ENCODE results near the gene ACTL10.

ACTL10 gene

GRCh38 chr20:33663161-33664084, 3.3 kb upstream of the ACTL10 start (continued):
- TF ChIP-seq ZNF639 (tag by site-specific recombination; IDR thresholded peaks at IDR 0.05) (no peak), ZNF202 (tag by site-specific recombination; IDR thresholded peaks at IDR 0.05; ENCODE audit: borderline replicate concordance) (no peak), MZF1 (tag by site-specific recombination; IDR thresholded peaks at IDR 0.05; ENCODE audit: borderline replicate concordance) (no peak), ZNF140 (tag by site-specific recombination; IDR thresholded peaks at IDR 0.05) (no peak), ZBTB7A (tag by site-specific recombination; IDR thresholded peaks at IDR 0.05; ENCODE audit: low read depth) (peak; percentile 73), RBAK (tag by site-specific recombination; IDR thresholded peaks at IDR 0.05) (no peak), ZNF132 (tag by site-specific recombination; IDR thresholded peaks at IDR 0.05; ENCODE audit: borderline replicate concordance) (no peak), ZNF37A (tag by site-specific recombination; IDR thresholded peaks at IDR 0.05) (no peak), ZNF311 (tag by site-specific recombination; IDR thresholded peaks at IDR 0.05; ENCODE audit: borderline replicate concordance) (no peak), HOXC10 (CRISPR knock-in tag; IDR thresholded peaks at IDR 0.05) (no peak), ZNF747 (tag by site-specific recombination; IDR thresholded peaks at IDR 0.05) (no peak), ZNF48 (tag by site-specific recombination; IDR thresholded peaks at IDR 0.05) (no peak), ZNF555 (tag by site-specific recombination; conservative IDR thresholded peaks at IDR 0.05) (no peak), ZNF362 (tag by site-specific recombination; IDR thresholded peaks at IDR 0.05) (no peak), YY1 (tag by site-specific recombination; IDR thresholded peaks at IDR 0.05) (0 out of 2 replicates have a peak, but pooled peaks have one; percentile 34), ZSCAN16 (tag by site-specific recombination; IDR thresholded peaks at IDR 0.05) (peak; percentile 21; the same call in 1 of the 2 replicates), ZNF530 (tag by site-specific recombination; IDR thresholded peaks at IDR 0.05; ENCODE audit: low read depth) (no peak), ZBTB1 (tag by site-specific recombination; IDR thresholded peaks at IDR 0.05) (0 out of 2 replicates have a peak, but pooled peaks have one; percentile 9), PATZ1 (tag by site-specific recombination; IDR thresholded peaks at IDR 0.05) (no peak), ZNF214 (tag by site-specific recombination; IDR thresholded peaks at IDR 0.05; ENCODE audit: borderline replicate concordance) (no peak), MYNN (tag by site-specific recombination; IDR thresholded peaks at IDR 0.05; ENCODE audit: borderline replicate concordance) (no peak), BCL6B (tag by site-specific recombination; IDR thresholded peaks at IDR 0.05) (no peak), ZNF488 (tag by site-specific recombination; IDR thresholded peaks at IDR 0.05) (no peak), SETDB1 (IDR thresholded peaks at IDR 0.05; ENCODE audit: insufficient read length, low read length) (no peak), ZNF707 (tag by site-specific recombination; IDR thresholded peaks at IDR 0.05) (no peak), HOXA7 (CRISPR knock-in tag; IDR thresholded peaks at IDR 0.05; ENCODE audit: borderline replicate concordance) (no peak), ZNF391 (tag by site-specific recombination; IDR thresholded peaks at IDR 0.05; ENCODE audit: borderline replicate concordance, low read depth) (no peak), ZNF660 (tag by site-specific recombination; IDR thresholded peaks at IDR 0.05) (peak; percentile 60; the same call in 1 of the 2 replicates)
